Measurements from ENCODE around the gene SCFD2. TPM values are rescaled to one million over a fixed set of nuclear protein-coding genes. Genes with fewer than 3 reads are reported as not detected.

The SCFD2 gene
- total RNA-seq, 4 donors from 2014 or later, result 8.9 to 16.0 (median 14.8) TPM

- Histone ChIP-seq H3K27me3 (no peaks in the 10 kb centered on the region), H3K4me3 (no peak overlapping the region), H3K9me3 (no peaks in the 10 kb centered on the region), H3K27ac (no peak overlapping the region), H3K36me3 (no peaks in the 10 kb centered on the region), H3K4me1 (peaks cover 4 to 5% of the 10 kb centered on the region in 2 donors)
- in situ Hi-C loops (cut with MboI; ENCODE audit: low sequenced_read_pairs in 4 of 4) (no loop called here), intact Hi-C loops (cut with DNase I; ENCODE audit: low total_unique reads) (no loop called here)
- TF ChIP-seq POLR2A (IDR thresholded peaks at IDR 0.05), result no peak
- DNase-seq (no peak), ATAC-seq (no peak)
Observed at GRCh38 chr4:52903273-52903672, 462.6 kb downstream of the SCFD2 start.

DNA sequence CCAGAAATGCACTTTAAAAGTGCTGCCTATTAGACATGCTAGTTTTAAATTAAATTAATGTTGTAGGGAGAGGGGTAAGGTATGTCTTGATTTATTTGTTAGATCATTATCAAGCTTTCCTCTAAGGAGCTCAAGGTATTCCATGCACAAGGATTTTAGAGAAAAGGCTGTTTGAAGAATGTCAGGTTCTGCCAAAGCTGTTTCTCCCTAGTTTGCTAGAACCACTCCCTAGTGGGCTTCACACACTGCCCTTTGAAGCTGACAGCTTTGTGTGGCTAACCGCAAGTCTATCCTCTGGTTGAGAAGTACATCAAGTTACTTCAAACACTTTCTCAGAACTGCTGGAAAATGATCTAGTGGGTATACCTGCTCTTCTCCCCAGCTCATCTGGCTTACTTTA lies 471.4 kb downstream of the SCFD2 start:
- in situ Hi-C loops (cut with MboI; ENCODE audit: low sequenced_read_pairs in 4 of 4) (no loop called here), intact Hi-C loops (cut with DNase I; ENCODE audit: low total_unique reads) (no loop called here)
- H3K27ac ChIP-seq, result no peak overlapping the region
- H3K36me3 ChIP-seq, result no peaks in the 10 kb centered on the region
- no peaks in the 10 kb centered on the region for H3K27me3 ChIP-seq
- no peaks in the 10 kb centered on the region for H3K4me1 ChIP-seq
- DNase-seq (no peak), ATAC-seq (no peak)
- H3K4me3 ChIP-seq, result no peak overlapping the region
- no peaks in the 10 kb centered on the region for H3K9me3 ChIP-seq
- TF ChIP-seq POLR2A (IDR thresholded peaks at IDR 0.05) (no peak), CTCF (IDR thresholded peaks at IDR 0.05 in 4 of 5, conservative IDR thresholded peaks at IDR 0.05 in 1 of 5) (no peak)

GRCh38 chr4:52892880-52893279 lies 473.0 kb downstream of the SCFD2 start:
- Histone ChIP-seq H3K27me3 (no peaks in the 10 kb centered on the region), H3K9me3 (no peaks in the 10 kb centered on the region), H3K36me3 (no peaks in the 10 kb centered on the region), H3K27ac (no peak overlapping the region), H3K4me3 (no peak overlapping the region), H3K4me1 (no peaks in the 10 kb centered on the region)
- in situ Hi-C loops (cut with MboI; ENCODE audit: low sequenced_read_pairs in 4 of 4), result no loop called here
- ATAC-seq (no peak), DNase-seq (no peak)
- TF ChIP-seq POLR2A (IDR thresholded peaks at IDR 0.05), result no peak
- TF ChIP-seq CTCF (IDR thresholded peaks at IDR 0.05 in 4 of 5, conservative IDR thresholded peaks at IDR 0.05 in 1 of 5), result no peak
- intact Hi-C loops (cut with DNase I; ENCODE audit: low total_unique reads), result no loop called here

GRCh38 chr4:52891743-52892142 lies 474.1 kb downstream of the SCFD2 start:
- Histone ChIP-seq H3K4me3 (no peak overlapping the region), H3K9me3 (no peaks in the 10 kb centered on the region), H3K27me3 (no peaks in the 10 kb centered on the region), H3K36me3 (no peaks in the 10 kb centered on the region), H3K4me1 (no peaks in the 10 kb centered on the region), H3K27ac (no peak overlapping the region)
- DNase-seq, result no peak
- ATAC-seq, result no peak
- intact Hi-C loops (cut with DNase I; ENCODE audit: low total_unique reads), result no loop called here
- TF ChIP-seq CTCF (IDR thresholded peaks at IDR 0.05 in 4 of 5, conservative IDR thresholded peaks at IDR 0.05 in 1 of 5), result no peak
- TF ChIP-seq POLR2A (IDR thresholded peaks at IDR 0.05), result no peak
- in situ Hi-C loops (cut with MboI; ENCODE audit: low sequenced_read_pairs in 4 of 4), result no loop called here

DNA sequence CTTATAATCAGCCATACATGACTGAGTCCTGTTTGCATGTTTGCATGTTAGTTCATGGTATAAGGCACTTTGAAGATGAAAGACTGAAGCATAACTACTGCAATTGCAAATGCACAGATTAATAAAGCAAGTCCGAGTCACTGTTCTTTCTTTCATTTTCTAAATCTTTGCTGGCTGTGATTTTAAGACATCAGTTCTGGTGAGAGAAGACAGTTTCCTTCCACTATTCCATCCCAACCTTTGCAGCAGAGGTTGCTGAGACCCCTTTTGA lies 475.4 kb downstream of the SCFD2 start:
- in situ Hi-C loops (cut with MboI; ENCODE audit: low sequenced_read_pairs in 4 of 4), result no loop called here
- Histone ChIP-seq H3K36me3 (no peaks in the 10 kb centered on the region), H3K4me3 (no peak overlapping the region), H3K27me3 (no peaks in the 10 kb centered on the region), H3K27ac (no peak overlapping the region), H3K9me3 (no peaks in the 10 kb centered on the region), H3K4me1 (no peaks in the 10 kb centered on the region)
- ATAC-seq (no peak), DNase-seq (no peak)
- TF ChIP-seq POLR2A (IDR thresholded peaks at IDR 0.05) (no peak), CTCF (IDR thresholded peaks at IDR 0.05 in 4 of 5, conservative IDR thresholded peaks at IDR 0.05 in 1 of 5) (no peak)
- intact Hi-C loops (cut with DNase I; ENCODE audit: low total_unique reads), result no loop called here
